DND-41 (cell line): ENCODE data around the gene CD58.

ENCODE experiments used
- EZH2 ChIP-seq: IDR thresholded peaks from 3 replicates; pipeline ENCODE4 v1.6.1; 2012; ENCODE audit warnings: borderline replicate concordance, low read depth, mild to moderate bottlenecking, moderate library complexity, low read length, inconsistent platforms; ENCODE audit not compliant: severe bottlenecking
- TF ChIP-seq, protein P1 (sequence below): IDR thresholded peaks from 2 replicates; pipeline ENCODE4 v1.5.1; 2012; ENCODE audit warnings: borderline replicate concordance, low read length, moderate library complexity, mild to moderate bottlenecking; ENCODE audit not compliant: poor library complexity, severe bottlenecking; ENCODE audit errors: extremely low read depth

DNA sequence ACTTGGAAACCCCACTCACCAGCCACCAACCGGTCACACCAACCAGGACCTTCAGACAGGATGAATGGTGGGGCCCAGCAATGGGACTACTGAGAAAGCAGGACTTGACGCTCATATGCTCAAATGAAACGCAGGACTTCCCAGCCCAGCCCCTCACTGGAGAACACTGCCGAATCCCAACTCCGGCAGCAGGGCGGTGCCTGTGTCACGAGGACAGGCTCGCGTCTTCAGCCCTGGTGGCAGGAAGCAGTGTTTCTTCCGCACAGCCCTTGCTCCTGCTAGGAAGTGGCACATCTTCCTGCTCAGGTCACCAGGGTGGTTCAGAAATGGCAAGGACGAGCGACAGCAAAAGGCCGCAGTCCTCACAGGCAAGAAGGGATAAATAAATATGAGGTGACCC is 38.9 kb downstream of the CD58 start:
- TF ChIP-seq, protein P1, sequence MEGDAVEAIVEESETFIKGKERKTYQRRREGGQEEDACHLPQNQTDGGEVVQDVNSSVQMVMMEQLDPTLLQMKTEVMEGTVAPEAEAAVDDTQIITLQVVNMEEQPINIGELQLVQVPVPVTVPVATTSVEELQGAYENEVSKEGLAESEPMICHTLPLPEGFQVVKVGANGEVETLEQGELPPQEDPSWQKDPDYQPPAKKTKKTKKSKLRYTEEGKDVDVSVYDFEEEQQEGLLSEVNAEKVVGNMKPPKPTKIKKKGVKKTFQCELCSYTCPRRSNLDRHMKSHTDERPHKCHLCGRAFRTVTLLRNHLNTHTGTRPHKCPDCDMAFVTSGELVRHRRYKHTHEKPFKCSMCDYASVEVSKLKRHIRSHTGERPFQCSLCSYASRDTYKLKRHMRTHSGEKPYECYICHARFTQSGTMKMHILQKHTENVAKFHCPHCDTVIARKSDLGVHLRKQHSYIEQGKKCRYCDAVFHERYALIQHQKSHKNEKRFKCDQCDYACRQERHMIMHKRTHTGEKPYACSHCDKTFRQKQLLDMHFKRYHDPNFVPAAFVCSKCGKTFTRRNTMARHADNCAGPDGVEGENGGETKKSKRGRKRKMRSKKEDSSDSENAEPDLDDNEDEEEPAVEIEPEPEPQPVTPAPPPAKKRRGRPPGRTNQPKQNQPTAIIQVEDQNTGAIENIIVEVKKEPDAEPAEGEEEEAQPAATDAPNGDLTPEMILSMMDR = no peak
- no peak for TF ChIP-seq EZH2
